Measurements from ENCODE around the gene CACNA1B. TPM values are rescaled to one million over a fixed set of nuclear protein-coding genes. Genes with fewer than 3 reads are reported as not detected.
"Not testable (repeated sequence)": the region's sequence is repeated elsewhere in the genome, so short reads cannot be mapped to it uniquely, and the experiment has no call there.

Gene CACNA1B
- total RNA-seq, 1 donor from 2014 or later: 0.74 TPM

- no peaks in the 10 kb centered on the region for H3K36me3 ChIP-seq
- H3K4me3 ChIP-seq: no peak overlapping the region
- TF ChIP-seq POLR2AphosphoS5 (IDR thresholded peaks at IDR 0.05; ENCODE audit: insufficient read depth in 1 of 2, low read depth in 1 of 2): no peak
- no peak for TF ChIP-seq CTCF (IDR thresholded peaks at IDR 0.05)
- TF ChIP-seq POLR2A (IDR thresholded peaks at IDR 0.05): no peak
- DNase-seq (ENCODE audit: extremely low spot score in 2 of 2): peak in 1 of 2 donors; percentile 65
- intact Hi-C loops (cut with DNase I): no loop called here
- no peaks in the 10 kb centered on the region for H3K4me1 ChIP-seq
- H3K27ac ChIP-seq: no peak overlapping the region
- H3K9me3 ChIP-seq: no peaks in the 10 kb centered on the region
- no peaks in the 10 kb centered on the region for H3K27me3 ChIP-seq
Measured at GRCh38 chr9:138103849-138104206, 226.2 kb downstream of the CACNA1B start.

DNA sequence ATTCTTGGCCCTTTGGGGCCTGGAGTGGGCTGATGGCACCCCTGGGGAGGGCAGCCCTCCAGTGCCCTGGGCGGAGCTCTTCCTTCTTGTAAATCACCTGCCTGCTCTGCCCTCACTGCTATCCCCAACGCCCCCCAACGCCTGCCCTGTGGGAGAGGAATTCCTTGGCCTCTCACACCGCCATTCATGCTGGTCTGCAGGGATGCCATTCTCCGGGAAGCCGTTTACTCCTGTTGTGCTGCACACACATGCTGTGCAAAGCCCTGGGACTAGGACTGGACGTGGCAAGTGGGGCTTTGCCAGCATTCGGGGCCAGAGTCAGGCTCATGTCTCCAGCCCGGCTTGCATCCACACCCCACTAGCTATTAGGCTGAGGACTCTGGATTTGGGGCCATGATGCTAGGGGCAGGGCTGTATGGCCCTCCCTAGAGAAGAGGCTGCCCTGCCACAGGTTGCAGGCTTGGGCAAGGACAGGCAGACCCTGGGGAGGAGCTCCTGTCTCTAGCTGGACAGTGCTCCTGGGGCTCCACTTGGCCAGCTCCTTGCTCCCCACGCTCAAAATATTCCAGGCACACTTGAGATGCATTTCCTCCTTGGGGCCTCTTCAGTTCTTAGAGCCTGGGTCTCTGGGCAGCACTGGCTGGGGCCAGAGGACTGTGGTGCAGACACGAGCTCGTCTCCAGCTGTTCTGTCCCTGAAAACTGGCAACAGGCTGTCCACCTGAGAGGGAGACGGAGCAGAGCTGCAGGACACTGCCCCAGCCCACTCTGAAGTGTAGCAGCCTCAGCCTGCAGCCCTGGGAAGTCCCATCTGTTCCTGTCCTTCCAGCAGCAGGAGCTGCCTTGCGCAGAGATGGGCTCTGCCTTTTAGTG is 226.9 kb downstream of the CACNA1B start:
- Histone ChIP-seq H3K4me3 (no peak overlapping the region), H3K9me3 (no peaks in the 10 kb centered on the region), H3K36me3 (no peaks in the 10 kb centered on the region), H3K27ac (no peak overlapping the region), H3K4me1 (no peaks in the 10 kb centered on the region), H3K27me3 (no peaks in the 10 kb centered on the region)
- peak in 1 of 2 donors; percentile 44 for DNase-seq (ENCODE audit: extremely low spot score in 2 of 2)
- TF ChIP-seq POLR2A (IDR thresholded peaks at IDR 0.05) (no peak), POLR2AphosphoS5 (IDR thresholded peaks at IDR 0.05; ENCODE audit: insufficient read depth in 1 of 2, low read depth in 1 of 2) (no peak), CTCF (IDR thresholded peaks at IDR 0.05) (no peak)
- intact Hi-C loops (cut with DNase I): no loop called here

DNA sequence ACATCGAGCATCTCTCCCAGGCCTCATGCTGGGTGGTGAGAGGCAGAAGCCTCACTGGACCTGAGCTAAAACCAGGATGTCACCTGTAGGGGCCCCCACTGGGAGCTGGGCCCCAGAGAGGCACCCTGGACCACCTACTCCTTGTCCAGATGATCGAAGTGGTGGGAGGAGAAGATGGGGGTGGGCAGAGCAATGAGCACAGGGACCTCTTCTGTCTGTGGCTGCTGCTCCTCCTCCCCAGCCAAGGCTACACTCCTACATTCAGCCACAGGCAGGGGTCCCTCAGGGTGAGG is 227.5 kb downstream of the CACNA1B start:
- H3K27me3 ChIP-seq: no peaks in the 10 kb centered on the region
- H3K27ac ChIP-seq: no peak overlapping the region
- peak in 1 of 2 donors; percentile 69 for DNase-seq (ENCODE audit: extremely low spot score in 2 of 2)
- no peak for TF ChIP-seq POLR2A (IDR thresholded peaks at IDR 0.05)
- no peak for TF ChIP-seq CTCF (IDR thresholded peaks at IDR 0.05)
- no peak for TF ChIP-seq POLR2AphosphoS5 (IDR thresholded peaks at IDR 0.05; ENCODE audit: insufficient read depth in 1 of 2, low read depth in 1 of 2)
- intact Hi-C loops (cut with DNase I): no loop called here
- no peaks in the 10 kb centered on the region for H3K9me3 ChIP-seq
- no peaks in the 10 kb centered on the region for H3K4me1 ChIP-seq
- no peaks in the 10 kb centered on the region for H3K36me3 ChIP-seq
- H3K4me3 ChIP-seq: no peak overlapping the region

DNA sequence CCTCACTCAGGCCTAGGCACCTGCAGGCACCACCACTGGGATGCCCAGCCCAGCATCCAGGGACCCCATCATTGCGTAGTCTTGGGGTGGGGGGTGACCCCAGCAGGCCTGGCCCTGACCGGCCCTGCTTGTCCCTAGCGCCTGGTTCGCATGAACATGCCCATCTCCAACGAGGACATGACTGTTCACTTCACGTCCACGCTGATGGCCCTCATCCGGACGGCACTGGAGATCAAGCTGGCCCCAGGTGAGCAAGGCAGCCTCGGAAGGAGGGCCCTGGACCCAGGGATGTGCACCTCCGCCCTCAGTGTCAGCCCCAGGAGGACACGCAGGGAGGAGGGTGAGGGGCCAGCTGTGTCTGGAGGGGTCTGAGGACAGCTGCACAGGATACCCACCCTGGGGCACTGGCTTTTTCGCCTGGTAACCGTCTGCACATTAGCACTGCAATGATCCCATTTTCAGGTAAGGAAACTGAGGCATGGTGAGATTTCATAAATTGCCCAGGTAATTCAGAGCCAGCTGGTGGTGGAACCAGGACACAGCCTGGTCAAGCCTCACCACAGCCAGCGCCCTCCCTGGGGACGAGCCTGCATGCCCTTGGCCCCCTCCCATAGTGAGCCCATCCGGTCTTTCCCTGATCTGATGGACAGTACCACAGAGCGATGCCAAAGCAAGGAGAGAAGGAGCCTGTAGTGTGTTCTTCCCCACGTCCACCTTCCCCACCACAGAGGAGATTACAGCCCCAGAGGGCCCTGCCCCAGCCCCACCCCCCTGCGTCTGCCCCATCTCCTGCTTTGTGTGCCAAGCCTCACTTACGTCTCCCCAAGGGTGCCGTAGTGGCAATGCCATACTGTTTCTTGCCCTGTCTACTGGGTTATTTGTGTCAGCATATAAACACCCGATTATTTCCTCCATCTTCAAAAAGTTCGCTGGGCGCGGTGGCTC is 228.3 kb downstream of the CACNA1B start:
- H3K36me3 ChIP-seq: no peaks in the 10 kb centered on the region
- no peaks in the 10 kb centered on the region for H3K4me1 ChIP-seq
- DNase-seq (ENCODE audit: extremely low spot score in 2 of 2): peak in 1 of 2 donors; percentile 52
- intact Hi-C loops (cut with DNase I): no loop called here
- H3K4me3 ChIP-seq: no peak overlapping the region
- H3K27me3 ChIP-seq: no peaks in the 10 kb centered on the region
- H3K9me3 ChIP-seq: no peaks in the 10 kb centered on the region
- H3K27ac ChIP-seq: no peak overlapping the region
- TF ChIP-seq POLR2A (IDR thresholded peaks at IDR 0.05) (no peak), POLR2AphosphoS5 (IDR thresholded peaks at IDR 0.05; ENCODE audit: insufficient read depth in 1 of 2, low read depth in 1 of 2) (no peak), CTCF (IDR thresholded peaks at IDR 0.05) (no peak)

DNA sequence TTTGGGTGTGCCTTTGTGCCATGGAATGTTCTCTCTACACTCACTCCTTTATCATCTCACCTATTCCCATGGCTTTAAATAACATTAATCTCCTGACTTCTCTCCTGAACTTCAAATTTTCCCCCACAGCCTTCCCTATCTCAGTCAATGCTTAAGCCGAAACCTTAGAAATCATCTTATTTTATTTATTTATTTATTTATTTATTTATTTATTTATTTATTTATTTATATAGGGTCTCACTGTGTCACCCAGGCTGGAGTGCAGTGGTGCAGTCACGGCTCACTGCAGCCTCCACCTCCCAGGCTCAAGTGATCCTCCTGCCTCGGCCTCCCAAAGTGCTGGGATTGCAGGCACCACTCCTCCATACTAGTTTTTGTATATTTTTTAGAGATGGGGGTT is 229.5 kb downstream of the CACNA1B start:
- H3K4me3 ChIP-seq; H3K4me1 ChIP-seq; DNase-seq (ENCODE audit: extremely low spot score in 2 of 2); intact Hi-C loops (cut with DNase I); H3K27me3 ChIP-seq; H3K36me3 ChIP-seq; H3K27ac ChIP-seq; H3K9me3 ChIP-seq: not testable (repeated sequence)

Measured in vagina (tissue), 2 donors.